GM12872 (cell line): ENCODE measurements around the gene CAST.

Source experiments
- TF ChIP-seq, protein P1 (sequence below): IDR thresholded peaks from 3 replicates; pipeline ENCODE4 v1.5.1; 2011; ENCODE audit warnings: low read depth, mild to moderate bottlenecking, low read length, moderate library complexity; ENCODE audit not compliant: insufficient read depth

Gene CAST

DNA sequence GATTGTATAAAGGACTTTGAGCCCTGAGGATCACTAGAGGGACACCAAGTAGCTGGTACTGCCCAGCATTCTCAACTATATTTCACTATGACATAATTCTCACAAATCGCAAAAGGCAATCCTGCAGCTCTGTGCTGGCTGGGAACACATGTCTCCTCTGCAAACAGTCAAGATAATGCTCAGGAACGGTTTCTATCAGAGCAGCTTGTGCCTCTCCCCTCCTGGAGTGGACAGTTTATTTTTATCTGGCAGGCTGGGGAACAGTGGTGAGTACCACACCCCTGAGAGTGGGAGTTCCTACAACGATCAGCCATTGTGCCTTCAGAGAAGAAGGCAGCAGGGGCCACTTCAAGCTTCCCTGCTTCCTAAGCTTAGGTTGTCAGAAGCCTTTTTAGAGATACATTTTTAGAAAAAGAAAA, 79.7 kb downstream of the CAST start:
- TF ChIP-seq, protein P1, sequence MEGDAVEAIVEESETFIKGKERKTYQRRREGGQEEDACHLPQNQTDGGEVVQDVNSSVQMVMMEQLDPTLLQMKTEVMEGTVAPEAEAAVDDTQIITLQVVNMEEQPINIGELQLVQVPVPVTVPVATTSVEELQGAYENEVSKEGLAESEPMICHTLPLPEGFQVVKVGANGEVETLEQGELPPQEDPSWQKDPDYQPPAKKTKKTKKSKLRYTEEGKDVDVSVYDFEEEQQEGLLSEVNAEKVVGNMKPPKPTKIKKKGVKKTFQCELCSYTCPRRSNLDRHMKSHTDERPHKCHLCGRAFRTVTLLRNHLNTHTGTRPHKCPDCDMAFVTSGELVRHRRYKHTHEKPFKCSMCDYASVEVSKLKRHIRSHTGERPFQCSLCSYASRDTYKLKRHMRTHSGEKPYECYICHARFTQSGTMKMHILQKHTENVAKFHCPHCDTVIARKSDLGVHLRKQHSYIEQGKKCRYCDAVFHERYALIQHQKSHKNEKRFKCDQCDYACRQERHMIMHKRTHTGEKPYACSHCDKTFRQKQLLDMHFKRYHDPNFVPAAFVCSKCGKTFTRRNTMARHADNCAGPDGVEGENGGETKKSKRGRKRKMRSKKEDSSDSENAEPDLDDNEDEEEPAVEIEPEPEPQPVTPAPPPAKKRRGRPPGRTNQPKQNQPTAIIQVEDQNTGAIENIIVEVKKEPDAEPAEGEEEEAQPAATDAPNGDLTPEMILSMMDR = no peak

DNA sequence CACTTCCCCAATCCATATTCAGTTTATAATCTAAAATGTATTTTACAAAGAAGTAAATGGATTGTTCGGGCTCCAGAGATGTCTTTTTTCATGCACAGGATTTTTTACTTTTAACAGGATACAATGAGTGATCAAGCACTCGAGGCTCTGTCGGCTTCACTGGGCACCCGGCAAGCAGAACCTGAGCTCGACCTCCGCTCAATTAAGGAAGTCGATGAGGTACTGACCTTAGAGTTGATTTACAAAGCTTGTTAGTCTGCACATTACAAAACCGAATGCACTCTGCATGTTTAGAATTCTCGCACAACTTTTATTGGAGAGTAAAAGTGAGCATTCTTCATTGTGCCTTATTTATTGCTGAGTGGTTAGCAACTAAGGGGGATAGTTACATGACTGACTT, 80.4 kb downstream of the CAST start:
- TF ChIP-seq, protein P1 = no peak

DNA sequence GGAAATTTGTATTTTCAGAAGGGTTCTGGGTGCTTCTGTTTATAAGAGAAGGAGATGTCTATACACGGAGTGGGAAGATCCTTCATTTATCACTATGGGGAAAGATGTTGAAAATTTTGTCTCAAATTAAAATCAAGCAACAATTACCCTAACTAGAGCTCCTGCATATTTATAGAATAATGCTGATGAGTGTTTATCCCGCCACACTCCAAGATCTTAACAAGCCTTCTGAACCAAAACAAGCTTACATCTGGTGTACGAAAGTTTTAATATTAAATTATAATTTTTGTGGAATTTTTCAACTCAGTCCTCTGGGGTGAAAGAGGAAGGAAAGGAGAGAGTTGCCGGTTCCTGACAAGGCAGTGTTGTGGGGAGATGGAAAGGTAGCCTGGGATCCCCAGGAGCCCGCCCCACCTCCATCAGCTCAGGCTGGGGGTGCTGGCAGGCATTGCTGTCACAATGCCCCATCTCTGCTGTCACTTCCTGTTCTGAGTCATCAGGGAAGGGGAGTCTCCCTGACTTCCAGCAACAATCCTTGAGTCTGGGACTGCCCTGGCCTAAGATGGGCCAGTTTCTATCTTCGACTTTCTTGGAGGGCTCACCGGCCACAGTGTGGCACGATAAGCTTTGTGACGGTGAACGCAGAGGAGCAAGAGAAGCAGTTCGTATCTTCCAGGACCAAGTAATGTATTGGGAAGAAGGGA, 81.0 kb downstream of the CAST start:
- TF ChIP-seq, protein P1 = no peak

DNA sequence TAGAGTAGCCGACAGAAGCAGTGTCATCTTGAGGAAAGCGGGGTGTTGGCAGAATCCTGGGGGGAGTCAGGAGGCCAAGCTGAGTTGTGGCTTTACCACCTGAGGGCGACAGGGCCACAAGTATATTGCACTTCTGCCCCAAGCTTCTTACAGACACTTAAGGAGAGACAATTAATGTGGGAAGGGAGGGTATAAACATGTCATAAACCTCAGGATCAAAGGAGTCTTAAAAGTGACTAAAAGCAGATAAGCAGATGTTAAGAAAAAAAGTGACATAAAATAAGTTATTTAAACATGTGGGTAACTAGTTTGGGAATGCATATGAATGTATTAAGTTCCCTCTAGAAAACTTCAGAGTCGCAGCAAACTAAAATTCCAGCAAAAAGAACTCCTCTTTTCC, 81.6 kb downstream of the CAST start:
- TF ChIP-seq, protein P1 = no peak

DNA sequence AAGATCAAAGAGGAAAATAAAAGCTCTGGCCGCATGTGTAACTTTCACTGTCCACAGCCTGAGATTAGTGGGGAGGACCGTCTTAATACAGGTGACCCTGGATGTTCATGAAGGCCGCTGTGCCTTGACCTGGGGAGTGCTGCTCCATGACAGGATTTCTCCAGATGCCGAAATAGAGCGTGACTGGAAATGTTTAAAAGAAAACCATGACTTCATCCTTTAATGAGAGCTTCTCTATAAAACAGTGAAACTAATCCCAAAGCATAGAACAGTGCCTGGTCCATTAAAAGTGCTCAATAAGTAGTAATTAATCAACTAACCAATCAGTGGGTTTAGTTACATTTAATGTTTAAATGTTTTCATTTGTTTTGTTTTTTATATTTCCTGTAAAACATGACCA, 82.8 kb downstream of the CAST start:
- TF ChIP-seq, protein P1 = no peak

DNA sequence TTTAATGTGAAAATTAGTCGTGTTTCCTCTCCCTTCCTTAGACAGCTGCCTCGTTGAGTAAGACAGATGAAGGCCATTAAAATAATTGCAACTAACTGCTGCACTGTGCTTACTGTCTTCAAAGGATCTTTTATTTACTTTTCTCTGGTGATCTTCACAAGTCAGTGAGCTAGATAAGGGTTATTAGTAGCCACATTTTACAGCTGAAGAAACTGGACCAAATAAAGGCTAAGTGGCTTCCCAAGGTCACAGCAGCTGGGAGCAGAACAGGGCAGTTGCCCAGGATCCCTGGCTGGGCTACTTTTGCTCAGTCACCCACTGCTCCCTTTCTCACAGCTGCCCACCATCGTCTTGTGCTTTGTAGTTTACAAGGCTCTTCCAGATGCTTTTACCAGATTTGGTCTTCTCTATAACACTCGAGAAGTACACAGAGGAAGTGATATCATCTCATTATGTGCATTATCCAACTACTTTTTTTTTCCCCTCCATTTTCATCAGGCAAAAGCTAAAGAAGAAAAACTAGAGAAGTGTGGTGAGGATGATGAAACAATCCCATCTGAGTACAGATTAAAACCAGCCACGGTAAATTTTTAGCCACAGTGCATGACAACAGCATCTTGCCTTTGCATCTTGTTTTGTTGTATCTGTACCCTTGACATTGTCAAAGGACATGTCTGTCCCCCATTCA, 83.8 kb downstream of the CAST start:
- TF ChIP-seq, protein P1 = no peak

DNA sequence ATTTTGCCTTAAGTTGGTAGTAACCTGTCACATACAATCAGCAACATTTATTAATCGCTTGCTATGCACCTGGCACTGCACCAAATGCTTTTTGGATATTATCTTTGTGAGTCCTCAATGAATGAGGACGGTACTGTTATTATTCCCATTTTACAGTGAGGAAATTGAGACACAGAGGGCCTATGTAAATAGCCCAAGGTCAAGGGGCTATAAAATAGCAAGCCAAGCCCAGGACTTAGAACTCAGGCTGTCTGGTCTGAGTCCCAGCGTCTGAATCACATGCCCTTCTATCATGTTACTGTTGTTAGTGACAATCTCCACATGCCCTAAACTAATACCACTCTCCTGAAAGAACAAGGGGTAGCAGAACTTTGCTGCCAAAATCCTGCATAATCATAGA, 85.5 kb downstream of the CAST start:
- TF ChIP-seq, protein P1 = no peak
